Subcutaneous adipose tissue (tissue), 4 donors: Measurements from ENCODE around the gene RAB39A. TPM values are rescaled to one million over a fixed set of nuclear protein-coding genes. Genes with fewer than 3 reads are reported as not detected.

Experiments used
- CTCF ChIP-seq: fragments of 450-650 bp; IDR thresholded peaks from one replicate; pipeline ENCODE4 v1.5.1; 2016; ENCODE audit warnings: low read depth, mild to moderate bottlenecking, control low read depth, antibody characterized with exemption, moderate library complexity
- total RNA-seq, 4 donors: library from RNA; depleted of rRNA; stranded (reverse); fragments of >200 nt; gene quantifications; one replicate each; pipeline ENCODE4 v1.1.0, GENCODE V29; 2016

Gene RAB39A
- total RNA-seq, 4 donors from 2014 or later = 3.1 to 4.8 (median 3.3) TPM; not detected in 1

DNA sequence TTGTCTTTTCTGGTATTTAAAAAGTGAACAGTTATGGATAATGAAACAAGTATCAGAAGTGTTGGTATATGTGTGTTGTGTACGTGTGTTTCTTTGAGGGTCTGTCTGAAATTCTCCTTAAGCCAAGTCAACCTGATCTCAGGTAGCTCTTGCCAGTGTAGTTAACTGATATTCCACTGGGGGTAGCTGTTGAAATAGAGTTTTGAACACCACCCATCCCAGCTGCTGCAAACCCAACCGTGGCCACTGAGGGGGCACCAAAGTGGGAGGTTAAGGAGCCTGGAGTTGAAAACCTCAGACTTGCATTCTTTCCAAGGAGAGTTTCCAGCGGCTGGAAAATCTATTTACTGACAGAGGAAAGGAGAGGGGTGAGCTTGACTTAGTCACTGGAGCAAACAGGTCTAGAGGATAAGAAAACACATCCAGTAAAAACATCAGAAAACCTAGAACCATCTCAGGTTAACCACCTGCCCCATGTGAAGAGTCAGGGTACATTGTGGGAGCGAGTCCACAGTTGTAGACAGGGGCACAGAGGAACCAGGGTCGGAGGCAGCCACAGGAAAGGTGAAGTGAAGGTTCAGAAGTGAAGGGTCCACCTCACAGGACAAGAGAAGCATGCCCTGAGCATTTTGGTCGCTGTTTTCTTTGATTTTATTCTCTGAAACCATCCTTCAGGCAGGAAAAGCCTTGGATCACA is 71.7 kb downstream of the RAB39A start:
- TF ChIP-seq CTCF = no peak

DNA sequence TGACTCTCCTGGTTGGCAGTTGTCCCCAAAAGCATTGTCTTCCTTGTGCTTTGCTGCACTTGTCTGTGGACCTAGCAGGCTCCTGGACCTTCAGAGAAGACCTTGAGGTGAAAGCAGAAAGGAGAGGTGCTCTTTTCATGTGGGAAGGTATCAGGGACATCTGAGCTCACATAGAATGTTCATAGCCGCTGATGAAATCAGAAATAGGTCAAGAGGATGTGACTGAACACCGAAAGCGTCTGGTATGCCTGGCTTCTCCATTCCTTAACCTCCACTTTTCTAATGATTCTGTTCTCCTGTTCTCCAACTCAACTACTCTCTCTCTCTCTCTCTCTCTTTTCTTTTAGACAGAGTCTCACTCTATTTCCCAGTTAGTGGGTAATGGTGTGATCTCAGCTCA is 74.2 kb downstream of the RAB39A start:
- TF ChIP-seq CTCF = no peak

DNA sequence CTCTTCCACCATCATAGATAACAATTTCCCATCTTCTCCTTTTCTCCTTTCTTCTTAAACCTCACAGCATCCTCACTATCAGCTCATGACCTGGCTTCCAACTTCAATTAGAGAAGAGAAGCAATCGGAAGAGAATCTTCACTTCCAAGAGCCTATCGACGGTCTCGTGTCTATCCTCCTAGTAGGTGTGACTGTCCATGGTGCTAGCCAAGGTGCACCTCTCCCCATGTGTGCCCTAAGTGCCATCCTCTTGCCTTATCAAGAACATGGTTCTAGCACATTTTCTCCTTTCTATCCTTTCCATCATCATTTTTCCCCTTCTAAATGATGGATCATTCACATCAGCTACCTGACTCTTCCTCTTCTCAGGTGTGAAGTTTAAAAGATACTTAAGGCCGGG is 75.4 kb downstream of the RAB39A start:
- TF ChIP-seq CTCF = no peak

GRCh38 chr11:108007819-108008218 is 79.6 kb downstream of the RAB39A start:
- no peak for TF ChIP-seq CTCF

GRCh38 chr11:108008656-108009496 is 80.6 kb downstream of the RAB39A start, which contains the start of gene CUL5:
Gene CUL5 (plus strand): TSS chr11:108008898. CDS start chr11:108009349, 451 bp downstream.
- no peak for TF ChIP-seq CTCF

DNA sequence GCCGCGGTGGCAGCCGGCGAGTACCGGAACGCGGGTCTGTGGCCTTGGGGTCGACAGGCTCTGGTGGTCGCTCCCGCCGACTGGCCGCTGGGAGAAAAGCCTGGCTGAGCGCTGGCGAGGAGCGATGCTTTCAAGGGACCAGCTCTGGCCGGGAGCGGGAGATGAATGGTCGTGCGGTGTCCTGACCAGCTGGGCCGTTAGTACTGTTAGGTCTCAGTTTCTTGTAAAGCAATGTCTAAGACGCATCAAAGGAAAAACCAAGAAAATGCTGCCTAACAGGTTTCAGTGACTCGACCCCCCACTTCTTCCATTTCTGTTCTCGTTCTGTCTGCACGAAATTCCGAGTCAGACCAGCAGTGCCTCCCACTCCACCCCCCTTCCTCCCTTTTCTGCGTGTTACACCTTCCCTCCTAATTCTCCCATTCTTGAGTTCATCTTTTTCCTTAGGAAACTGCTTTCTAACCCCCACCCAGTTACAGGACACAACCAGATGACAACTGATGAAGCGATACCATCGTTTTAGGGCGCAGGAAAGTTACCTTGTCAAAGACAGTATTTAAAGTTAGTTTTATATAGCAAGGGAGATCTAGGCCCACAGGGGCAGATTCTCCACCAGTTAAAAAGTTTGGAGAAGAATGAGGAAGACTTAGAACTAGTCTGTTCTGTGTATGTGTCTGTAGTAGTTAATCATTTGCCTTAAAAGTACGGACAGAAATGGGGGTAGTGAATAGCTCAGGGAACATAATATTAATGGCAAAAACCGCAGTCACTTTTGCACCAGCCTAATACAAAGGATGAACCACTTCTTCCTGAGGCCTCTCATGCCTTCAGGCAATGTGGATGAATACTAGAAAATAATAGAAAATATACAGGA is 81.5 kb downstream of the RAB39A start:
- no peak for TF ChIP-seq CTCF
